Measurements from ENCODE around the gene PPP1R26. TPM values are rescaled to one million over a fixed set of nuclear protein-coding genes. Genes with fewer than 3 reads are reported as not detected.

The PPP1R26 gene
- total RNA-seq, 2 experiments from 2014 or later, result 0.18 to 0.28 TPM

DNA sequence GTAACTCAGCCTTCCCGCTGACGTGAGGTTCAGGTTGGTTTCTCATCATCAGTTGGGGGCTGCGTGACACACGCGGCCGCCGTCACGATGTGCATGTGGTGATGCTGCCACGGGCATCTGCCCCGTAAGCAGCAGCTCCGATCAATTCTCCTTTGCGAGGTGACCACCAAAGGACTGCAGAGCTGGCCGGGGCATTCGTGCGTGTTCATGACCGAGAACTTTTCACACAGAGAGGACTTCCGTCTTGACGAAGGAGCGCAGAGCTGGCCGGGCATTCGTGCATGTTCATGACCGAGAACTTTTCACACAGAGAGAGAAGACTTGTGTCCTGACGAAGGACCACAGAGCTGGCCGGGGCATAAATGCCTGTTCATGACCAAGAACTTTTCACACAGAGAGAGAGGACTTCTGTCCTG lies 37.8 kb downstream of the PPP1R26 start:
- Mint-ChIP-seq H3K36me3 (no peaks in the 10 kb centered on the region), H3K9me3 (ENCODE audit: low read depth) (no peaks in the 10 kb centered on the region), H3K27me3 (peaks cover 19% of the 10 kb centered on the region), H3K4me3 (no peak overlapping the region), H3K4me1 (peaks cover 8% of the 10 kb centered on the region), H3K27ac (no peak overlapping the region)
- no peak for ATAC-seq
- peak; percentile 22 for DNase-seq
- CTCF ChIA-PET, result no interaction called here

DNA sequence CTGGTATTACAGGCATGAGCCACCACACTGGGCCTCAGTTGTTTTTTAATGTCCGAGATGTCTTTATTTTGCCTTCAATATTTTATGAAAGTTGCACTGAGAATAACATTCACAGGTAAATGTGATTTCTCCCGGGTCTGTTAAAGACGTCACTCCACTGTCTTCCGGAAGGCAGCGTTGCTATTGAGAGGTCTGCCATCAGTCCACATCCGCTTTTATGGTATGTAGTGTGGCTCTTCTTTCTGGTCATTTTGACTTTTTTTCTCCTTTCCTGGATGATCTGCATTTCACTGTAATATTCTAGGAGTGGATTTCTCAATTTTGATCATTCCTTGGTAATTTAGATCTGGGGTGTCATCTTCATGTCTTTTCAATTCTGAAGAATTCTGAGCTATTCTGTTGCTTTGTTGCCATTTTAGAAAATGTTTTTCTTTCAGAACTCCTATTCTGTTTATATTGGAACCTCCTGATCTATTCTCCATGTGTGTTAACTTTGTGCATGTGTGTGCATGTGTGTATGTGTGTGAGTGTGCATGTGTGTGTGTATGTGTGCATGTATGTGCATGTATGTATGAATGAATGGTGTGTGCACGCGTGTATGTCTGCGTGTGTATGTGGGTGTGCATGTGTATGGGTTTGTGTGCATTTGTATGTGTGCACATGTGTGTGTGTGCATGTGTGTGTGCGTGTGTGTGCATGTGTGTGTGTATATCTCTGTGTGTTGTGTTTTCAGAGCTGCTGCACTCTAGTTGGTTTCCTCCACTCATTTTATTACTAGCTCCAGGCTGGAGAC lies 39.8 kb downstream of the PPP1R26 start:
- H3K4me3 Mint-ChIP-seq, result no peak overlapping the region
- CTCF ChIA-PET, result no interaction called here

DNA sequence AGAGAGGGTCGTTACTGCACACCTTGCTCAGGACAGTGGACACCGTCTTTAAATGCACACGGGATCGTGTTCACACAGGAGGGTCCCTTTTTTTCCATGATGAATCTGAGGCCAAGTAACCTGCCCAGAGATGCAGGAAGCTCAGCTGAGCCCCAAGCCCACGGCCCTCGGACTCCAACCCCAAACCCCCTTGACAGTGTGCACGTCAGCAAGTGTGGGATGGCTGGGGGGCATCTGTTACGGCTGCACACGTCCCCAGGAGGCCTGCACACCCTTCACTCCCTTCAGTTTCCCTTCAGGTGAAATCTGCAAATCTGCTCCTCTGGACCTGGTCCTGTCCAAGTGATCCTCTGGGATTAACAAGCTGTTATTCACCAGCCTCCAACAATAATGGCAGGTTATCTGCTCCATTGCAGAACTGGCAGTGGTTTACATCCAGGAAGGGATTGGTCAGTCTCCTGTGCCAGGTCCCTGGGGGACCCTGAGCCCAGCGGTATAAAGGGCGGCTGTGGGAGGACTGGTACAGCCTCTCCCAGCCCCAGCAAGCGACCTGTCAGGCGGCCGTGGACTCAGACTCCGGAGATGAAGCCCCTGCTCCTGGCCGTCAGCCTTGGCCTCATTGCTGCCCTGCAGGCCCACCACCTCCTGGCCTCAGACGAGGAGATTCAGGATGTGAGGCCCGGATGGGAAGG lies 41.5 kb downstream of the PPP1R26 start, which contains the start of gene LCN1:
TSS of gene LCN1 (plus strand) at position 525 of the 692 bp plus-strand sequence. CDS start at position 583, 58 bp downstream.
- H3K27ac Mint-ChIP-seq, result no peak within 1 kb of the TSS
- ATAC-seq (no peak), DNase-seq (peak; percentile 21)
- H3K9me3 Mint-ChIP-seq (ENCODE audit: low read depth), result no peaks in the 10 kb centered on the region
- H3K36me3 Mint-ChIP-seq, result no peaks in the 10 kb centered on the region
- H3K4me1 Mint-ChIP-seq, result peaks cover 5% of the 10 kb centered on the region
- no peak within 1 kb of the TSS for H3K4me3 Mint-ChIP-seq
- peaks cover 19% of the 10 kb centered on the region for H3K27me3 Mint-ChIP-seq
- CTCF ChIA-PET, result no interaction called here

More for the DNA sequence above, 39.8 kb downstream of the PPP1R26 start:
- no peaks in the 10 kb centered on the region for H3K36me3 Mint-ChIP-seq
- no peak for DNase-seq
- no peak overlapping the region for H3K27ac Mint-ChIP-seq
- peaks cover 19% of the 10 kb centered on the region for H3K27me3 Mint-ChIP-seq
- H3K9me3 Mint-ChIP-seq (ENCODE audit: low read depth), result no peaks in the 10 kb centered on the region
- ATAC-seq, result no peak
- H3K4me1 Mint-ChIP-seq, result peaks cover 7% of the 10 kb centered on the region

DNA sequence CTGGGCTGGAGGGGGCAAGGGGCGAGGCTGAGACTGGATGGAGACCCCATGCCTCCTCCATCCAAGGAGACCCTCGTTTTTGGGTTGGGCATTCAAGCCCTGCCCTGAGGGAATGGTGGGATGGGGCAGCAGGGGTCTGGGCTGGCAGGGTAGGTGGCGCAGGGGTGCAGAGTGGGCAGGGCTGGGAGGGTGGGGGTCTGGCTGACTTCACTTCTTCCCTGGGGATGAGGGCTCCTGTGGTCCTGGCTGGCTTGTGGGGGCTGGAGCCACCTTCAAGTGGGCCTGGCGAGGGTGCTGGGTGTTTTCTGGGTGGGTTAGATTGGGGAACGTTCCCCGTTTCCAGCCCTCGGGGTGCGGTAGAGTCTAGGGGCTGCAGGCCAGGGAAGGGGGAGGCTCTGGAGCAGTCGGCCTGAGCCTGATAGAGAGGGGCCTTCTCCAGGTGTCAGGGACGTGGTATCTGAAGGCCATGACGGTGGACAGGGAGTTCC lies 42.1 kb downstream of the PPP1R26 start:
- DNase-seq (peak; percentile 19), ATAC-seq (no peak)
- no peak overlapping the region for H3K4me3 Mint-ChIP-seq
- H3K4me1 Mint-ChIP-seq, result no peaks in the 10 kb centered on the region
- no peaks in the 10 kb centered on the region for H3K36me3 Mint-ChIP-seq
- CTCF ChIA-PET, result no interaction called here
- H3K27ac Mint-ChIP-seq, result no peak overlapping the region
- H3K27me3 Mint-ChIP-seq, result peaks cover 19% of the 10 kb centered on the region
- no peaks in the 10 kb centered on the region for H3K9me3 Mint-ChIP-seq (ENCODE audit: low read depth)

DNA sequence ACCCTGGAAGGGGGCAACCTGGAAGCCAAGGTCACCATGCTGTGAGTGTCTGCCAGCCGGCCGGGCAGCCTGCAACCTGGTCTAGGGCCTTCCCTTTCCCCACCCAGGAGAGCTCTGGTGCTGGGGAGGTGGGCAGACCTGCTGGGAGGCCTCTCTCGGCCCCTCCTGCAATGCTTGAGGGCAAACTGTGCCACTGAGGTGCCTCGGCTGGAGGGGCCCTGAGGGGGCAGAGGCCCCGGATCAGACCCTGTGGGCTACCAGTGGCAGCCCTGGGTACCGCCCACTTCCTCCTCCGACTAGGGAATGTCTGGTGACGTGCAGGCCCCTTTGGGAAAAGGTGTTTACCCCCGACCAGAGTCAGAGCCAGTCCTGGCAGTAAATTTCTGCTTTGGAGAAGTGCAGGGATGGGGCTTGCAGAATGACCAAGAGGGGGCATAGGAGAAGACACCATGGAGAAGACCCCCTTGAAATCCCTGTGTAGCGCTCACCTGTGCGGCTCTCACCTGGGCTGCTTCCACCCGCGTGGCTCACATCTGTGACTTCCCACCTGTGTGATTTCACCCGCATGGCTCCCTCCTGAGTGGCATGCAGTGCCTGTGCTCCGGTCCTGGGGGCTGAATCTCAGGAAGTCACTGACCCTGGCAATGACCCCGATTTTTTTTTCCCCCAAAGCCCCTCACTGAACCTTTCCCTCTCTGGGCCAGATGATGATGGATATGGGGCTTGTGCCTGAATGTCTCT lies 42.7 kb downstream of the PPP1R26 start:
- no peaks in the 10 kb centered on the region for H3K4me1 Mint-ChIP-seq
- H3K4me3 Mint-ChIP-seq, result no peak overlapping the region
- ATAC-seq (no peak), DNase-seq (peak; percentile 38)
- no peaks in the 10 kb centered on the region for H3K9me3 Mint-ChIP-seq (ENCODE audit: low read depth)
- H3K27me3 Mint-ChIP-seq, result peaks cover 18% of the 10 kb centered on the region
- no peak overlapping the region for H3K27ac Mint-ChIP-seq
- H3K36me3 Mint-ChIP-seq, result no peaks in the 10 kb centered on the region
- CTCF ChIA-PET, result no interaction called here

DNA sequence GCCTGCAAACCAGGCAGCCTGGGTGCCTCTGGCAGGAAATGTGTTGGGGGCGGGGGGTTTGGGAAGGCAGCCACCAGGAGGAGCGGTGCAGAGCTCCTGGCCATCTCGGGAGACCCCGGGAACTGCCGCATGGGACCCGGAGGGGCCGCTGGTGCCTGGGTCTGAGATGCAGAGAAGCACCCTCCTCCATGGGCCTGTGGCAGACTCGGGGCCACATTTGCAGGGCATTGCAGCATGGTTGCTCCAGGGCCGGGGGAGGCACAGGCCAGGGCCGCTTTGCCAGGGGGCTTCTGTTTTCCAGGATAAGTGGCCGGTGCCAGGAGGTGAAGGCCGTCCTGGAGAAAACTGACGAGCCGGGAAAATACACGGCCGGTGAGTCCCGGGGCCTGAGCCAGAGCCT lies 43.3 kb downstream of the PPP1R26 start:
- Mint-ChIP-seq H3K36me3 (no peaks in the 10 kb centered on the region), H3K9me3 (ENCODE audit: low read depth) (no peaks in the 10 kb centered on the region), H3K27me3 (peaks cover 14% of the 10 kb centered on the region), H3K27ac (no peak overlapping the region), H3K4me1 (no peaks in the 10 kb centered on the region), H3K4me3 (no peak overlapping the region)
- ATAC-seq (no peak), DNase-seq (peak; percentile 18)
- CTCF ChIA-PET, result no interaction called here

DNA sequence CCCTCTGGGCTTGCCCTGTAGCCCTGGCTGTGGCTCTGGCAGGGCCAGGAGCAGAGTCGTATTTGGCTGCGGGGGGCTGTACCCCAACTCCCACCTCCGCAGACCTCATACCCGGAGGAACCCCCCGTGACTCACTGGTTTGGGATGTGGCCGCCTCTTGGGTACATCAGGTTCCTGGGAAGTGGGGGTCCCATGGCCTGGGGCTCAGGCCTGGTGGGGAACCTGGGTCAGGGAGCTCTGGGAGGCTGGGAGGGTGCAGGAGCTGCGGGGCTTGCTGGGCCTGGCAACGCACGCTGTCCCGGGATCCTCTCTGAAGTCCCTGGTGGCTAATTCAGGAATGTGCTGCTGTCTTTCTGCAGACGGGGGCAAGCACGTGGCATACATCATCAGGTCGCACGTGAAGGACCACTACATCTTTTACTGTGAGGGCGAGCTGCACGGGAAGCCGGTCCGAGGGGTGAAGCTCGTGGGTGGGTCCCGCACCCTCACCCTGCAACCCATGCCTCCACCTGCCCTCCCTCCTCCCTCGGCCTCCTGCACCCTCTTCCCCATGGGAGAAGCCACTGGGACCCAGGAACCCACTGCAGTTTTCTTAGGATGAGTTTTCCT lies 44.0 kb downstream of the PPP1R26 start:
- ATAC-seq (no peak), DNase-seq (peak; percentile 21)
- CTCF ChIA-PET, result no interaction called here
- Mint-ChIP-seq H3K9me3 (ENCODE audit: low read depth) (no peaks in the 10 kb centered on the region), H3K4me1 (peaks cover 5% of the 10 kb centered on the region), H3K27ac (no peak overlapping the region), H3K27me3 (peaks cover 8% of the 10 kb centered on the region), H3K36me3 (no peaks in the 10 kb centered on the region), H3K4me3 (no peak overlapping the region)

DNA sequence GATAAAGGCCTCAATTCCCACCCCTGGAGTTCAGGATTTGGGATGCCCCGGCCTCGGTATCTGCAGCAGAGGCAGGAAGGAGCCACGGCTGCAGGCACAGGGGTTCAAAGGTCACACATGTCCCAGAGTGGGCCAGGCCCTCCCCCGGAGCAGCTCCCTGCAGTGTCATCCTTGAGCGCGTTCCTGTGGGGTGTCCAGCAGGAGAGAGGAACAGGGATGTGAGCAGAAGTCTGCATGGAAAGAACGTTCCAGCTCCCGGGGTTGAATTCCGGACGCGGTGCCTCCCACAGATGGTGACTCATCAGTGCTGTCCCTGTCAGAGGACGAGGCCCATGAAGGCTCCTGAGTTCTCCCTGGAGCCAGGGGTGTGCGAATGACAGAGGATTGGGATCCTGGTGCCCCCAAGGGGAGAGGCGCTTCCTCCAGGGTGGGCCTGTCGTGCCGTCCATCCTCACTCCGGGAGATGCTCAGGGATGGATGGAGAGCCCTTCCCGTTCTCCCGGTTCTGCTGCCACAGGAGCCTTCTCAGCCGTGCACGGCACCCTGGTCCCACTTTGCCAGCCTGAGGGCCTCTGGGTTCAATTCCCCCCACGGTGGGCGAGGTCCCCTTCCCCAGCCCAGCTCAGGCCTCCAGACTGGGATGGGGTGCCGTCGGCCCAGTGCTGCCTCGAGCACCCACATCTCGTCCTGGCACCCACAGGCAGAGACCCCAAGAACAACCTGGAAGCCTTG lies 44.7 kb downstream of the PPP1R26 start:
- ATAC-seq (no peak), DNase-seq (peak; percentile 35)
- CTCF ChIA-PET, result no interaction called here
- Mint-ChIP-seq H3K9me3 (ENCODE audit: low read depth) (no peaks in the 10 kb centered on the region), H3K4me1 (peaks cover 8% of the 10 kb centered on the region), H3K27ac (no peak overlapping the region), H3K27me3 (peaks cover 7% of the 10 kb centered on the region), H3K36me3 (peaks cover 2% of the 10 kb centered on the region), H3K4me3 (no peak overlapping the region)

DNA sequence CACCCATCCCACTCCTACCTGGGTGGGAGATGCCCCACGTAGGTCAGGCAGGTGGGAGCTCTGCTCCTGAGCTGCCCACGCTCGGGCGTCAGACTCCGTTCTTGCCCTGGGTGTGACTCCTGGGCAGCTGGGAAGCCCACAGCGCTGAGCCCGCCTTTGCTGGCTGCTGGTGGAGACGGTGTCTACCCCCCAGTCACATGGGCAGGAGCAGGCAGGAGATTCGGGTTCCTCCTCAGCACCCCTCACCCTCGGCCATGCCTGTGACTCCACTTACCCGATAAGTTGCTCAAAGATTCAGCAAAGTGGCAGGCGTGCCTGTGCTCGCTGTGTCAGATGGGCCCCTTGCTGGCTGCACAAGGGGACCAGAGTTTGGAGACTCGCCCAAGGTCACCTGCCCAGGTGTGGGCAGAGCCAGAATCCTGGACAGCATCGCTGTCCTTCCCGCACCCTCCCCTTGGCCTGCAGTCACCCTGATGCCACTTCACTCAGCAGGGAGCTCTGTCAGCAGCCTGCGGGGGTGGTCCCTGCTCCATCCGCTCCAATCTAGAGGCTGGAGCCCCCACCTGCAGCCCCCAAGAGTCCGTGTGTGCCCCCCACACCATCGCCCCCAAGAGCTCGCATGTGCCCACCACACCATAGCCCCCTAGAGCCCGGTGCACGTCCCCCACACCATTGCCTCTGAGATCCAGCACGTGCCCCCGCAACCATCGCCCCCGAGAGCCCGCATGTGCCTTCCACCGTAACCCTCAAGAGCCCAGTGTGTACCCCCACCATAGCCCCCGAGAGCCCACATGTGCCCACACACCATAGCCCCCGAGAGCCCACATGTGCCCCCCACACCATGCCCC lies 45.9 kb downstream of the PPP1R26 start:
- DNase-seq (peak; percentile 23), ATAC-seq (no peak)
- no peak overlapping the region for H3K4me3 Mint-ChIP-seq
- H3K36me3 Mint-ChIP-seq, result peaks cover 4% of the 10 kb centered on the region
- H3K4me1 Mint-ChIP-seq, result peaks cover 19% of the 10 kb centered on the region
- H3K27me3 Mint-ChIP-seq, result peaks cover 2% of the 10 kb centered on the region
- CTCF ChIA-PET, result no interaction called here
- no peak overlapping the region for H3K27ac Mint-ChIP-seq
- H3K9me3 Mint-ChIP-seq (ENCODE audit: low read depth), result no peaks in the 10 kb centered on the region

DNA sequence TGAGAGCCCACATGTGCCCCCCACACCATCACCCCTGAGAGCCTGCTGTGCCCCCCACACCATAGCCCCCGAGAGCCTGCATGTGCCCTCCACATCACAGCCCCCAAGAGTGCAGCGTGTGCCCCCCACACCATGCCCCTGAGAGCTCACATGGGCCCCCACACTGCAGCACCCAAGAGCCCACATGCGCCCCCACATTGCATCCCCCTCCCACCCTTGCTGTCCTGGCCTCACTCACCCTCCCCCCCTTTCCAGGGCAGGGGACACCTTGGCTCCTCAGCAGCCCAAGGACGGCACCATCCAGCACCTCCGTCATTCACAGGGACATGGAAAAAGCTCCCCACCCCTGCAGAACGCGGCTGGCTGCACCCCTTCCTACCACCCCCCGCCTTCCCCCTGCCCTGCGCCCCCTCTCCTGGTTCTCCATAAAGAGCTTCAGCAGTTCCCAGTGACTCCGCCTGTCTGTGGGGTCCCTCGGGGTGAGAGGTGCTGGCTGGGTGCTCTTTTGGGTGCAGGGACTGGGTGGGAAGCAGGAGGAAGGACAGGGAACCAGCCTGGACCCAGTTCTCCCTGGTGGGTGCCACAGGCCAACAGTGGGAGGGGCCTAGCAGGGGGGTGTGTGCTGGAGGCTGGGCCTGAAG lies 46.6 kb downstream of the PPP1R26 start:
- no peaks in the 10 kb centered on the region for H3K9me3 Mint-ChIP-seq (ENCODE audit: low read depth)
- H3K27me3 Mint-ChIP-seq, result peaks cover 2% of the 10 kb centered on the region
- no peak overlapping the region for H3K4me3 Mint-ChIP-seq
- ATAC-seq (no peak), DNase-seq (no peak)
- CTCF ChIA-PET, result no interaction called here
- no peak overlapping the region for H3K27ac Mint-ChIP-seq
- H3K4me1 Mint-ChIP-seq, result peaks cover 26% of the 10 kb centered on the region
- H3K36me3 Mint-ChIP-seq, result peaks cover 4% of the 10 kb centered on the region

DNA sequence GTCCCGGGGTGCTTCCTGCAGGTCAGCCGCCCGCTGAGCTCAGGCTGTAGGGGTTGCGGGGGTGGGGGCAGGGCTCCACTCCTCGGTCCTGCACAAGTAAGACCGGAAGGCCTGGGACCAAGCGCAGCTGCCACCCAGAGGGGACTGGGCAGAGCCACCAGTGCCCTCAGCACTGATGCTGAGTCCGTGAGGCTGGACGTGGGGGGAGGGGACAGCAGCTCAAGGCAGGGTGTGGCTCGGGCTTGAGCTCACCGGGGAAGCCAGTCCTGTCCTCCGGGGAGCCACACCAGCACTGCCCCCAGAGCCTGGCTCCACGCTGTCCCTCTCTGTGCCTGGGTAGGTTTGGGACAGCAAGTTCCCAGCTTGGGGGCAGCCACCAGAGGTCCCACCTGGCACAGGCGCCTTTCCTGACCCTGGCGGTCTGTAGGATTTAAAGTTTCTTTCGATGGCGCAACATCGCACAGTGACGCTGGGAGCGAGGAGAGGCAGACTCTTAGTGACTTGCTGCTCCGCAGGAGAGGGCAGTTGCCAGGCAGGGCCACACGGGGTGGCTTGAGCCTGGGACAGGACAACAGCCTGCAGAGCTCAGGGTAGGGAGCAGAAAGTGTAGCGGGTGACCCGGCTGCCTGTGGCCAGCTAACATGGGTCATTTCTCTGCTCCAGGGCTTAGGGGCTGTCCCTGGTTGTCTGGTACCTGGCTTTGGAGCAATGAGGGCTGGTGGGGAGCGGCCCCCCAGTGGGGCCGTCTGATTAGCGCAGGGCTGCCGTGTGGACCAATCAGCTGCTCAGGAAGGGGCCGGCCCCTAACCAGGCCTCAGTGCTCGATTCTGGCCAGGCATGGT lies 47.4 kb downstream of the PPP1R26 start:
- Mint-ChIP-seq H3K27ac (no peak overlapping the region), H3K27me3 (peaks cover 2% of the 10 kb centered on the region), H3K4me1 (peaks cover 29% of the 10 kb centered on the region), H3K9me3 (ENCODE audit: low read depth) (no peaks in the 10 kb centered on the region), H3K36me3 (peaks cover 4% of the 10 kb centered on the region), H3K4me3 (no peak overlapping the region)
- DNase-seq (peak; percentile 36), ATAC-seq (no peak)
- CTCF ChIA-PET, result no interaction called here

Measured in activated CD8-positive, alpha-beta memory T cell treated with anti-CD3 and anti-CD28 coated beads, Interleukin-2, amount 10 ng/mL, durations not matched to agents 7 days and 5 days (primary cell).